ENCODE measurements around the gene SLC24A3. TPM values are rescaled to one million over a fixed set of nuclear protein-coding genes. Genes with fewer than 3 reads are reported as not detected.
A peak's percentile ranks its signal among the peaks of the same experiment; 100 is the strongest.

The SLC24A3 gene
- total RNA-seq, 4 donors from 2014 or later: 4.2 to 6.4 (median 5.6) TPM

DNA sequence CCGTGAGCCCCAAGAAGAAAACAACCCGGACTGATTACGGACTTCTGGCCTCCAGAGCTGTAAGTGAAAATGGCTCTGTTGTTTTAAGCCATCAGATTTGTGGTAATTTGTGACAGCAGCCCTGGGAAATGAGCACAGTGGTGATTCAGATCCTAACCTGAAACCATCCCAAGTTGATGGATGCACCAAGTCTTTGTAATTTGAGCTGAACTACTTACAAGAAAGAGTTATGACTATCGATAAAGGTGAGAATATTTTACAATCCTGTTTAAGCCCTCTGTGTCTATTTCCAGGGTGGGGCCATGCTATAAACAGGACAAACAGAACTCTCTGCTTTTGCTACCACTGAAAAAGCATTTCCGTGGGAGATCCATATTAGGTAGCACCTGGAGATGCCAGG lies 526.5 kb downstream of the SLC24A3 start:
- Histone ChIP-seq H3K4me1 (peaks cover 34% of the 10 kb centered on the region), H3K9me3 (no peaks in the 10 kb centered on the region), H3K27ac (no peak overlapping the region), H3K27me3 (no peaks in the 10 kb centered on the region), H3K36me3 (no peaks in the 10 kb centered on the region), H3K4me3 (no peak overlapping the region)
- WGBS: 83% methylated on average over 5 of the region's 5 CpGs
- DNase-seq (ENCODE audit: low spot score in 2 of 2): no peak
- TF ChIP-seq POLR2A (IDR thresholded peaks at IDR 0.05): no peak

DNA sequence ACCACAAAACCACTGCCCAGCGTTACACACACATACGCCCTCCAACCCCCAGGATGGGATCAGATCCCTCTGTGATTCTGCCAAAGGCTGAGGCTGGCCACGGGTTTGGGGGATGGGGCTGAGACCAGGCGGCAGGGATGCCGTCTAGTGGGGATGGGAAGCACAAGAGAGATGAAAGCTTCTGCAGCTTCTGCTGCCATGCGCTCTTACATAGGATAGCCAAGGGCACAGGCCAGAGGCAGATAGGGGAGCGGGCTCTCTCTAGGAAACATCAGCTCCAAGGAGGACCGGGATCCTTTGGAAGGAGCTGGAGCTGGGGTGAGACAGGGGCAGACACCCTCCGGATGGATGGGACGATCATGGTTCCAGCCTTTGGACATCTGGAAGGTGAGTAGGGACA lies 526.9 kb downstream of the SLC24A3 start:
- no peak for TF ChIP-seq EP300 (IDR thresholded peaks at IDR 0.05)
- TF ChIP-seq POLR2A (IDR thresholded peaks at IDR 0.05): no peak
- TF ChIP-seq POLR2AphosphoS5 (IDR thresholded peaks at IDR 0.05): no peak
- TF ChIP-seq, protein P1, sequence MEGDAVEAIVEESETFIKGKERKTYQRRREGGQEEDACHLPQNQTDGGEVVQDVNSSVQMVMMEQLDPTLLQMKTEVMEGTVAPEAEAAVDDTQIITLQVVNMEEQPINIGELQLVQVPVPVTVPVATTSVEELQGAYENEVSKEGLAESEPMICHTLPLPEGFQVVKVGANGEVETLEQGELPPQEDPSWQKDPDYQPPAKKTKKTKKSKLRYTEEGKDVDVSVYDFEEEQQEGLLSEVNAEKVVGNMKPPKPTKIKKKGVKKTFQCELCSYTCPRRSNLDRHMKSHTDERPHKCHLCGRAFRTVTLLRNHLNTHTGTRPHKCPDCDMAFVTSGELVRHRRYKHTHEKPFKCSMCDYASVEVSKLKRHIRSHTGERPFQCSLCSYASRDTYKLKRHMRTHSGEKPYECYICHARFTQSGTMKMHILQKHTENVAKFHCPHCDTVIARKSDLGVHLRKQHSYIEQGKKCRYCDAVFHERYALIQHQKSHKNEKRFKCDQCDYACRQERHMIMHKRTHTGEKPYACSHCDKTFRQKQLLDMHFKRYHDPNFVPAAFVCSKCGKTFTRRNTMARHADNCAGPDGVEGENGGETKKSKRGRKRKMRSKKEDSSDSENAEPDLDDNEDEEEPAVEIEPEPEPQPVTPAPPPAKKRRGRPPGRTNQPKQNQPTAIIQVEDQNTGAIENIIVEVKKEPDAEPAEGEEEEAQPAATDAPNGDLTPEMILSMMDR (IDR thresholded peaks at IDR 0.05): no peak
- 87% methylated on average over 10 of the region's 10 CpGs for WGBS
- Histone ChIP-seq H3K9me3 (no peaks in the 10 kb centered on the region), H3K36me3 (no peaks in the 10 kb centered on the region), H3K4me1 (peaks cover 34% of the 10 kb centered on the region), H3K27ac (no peak overlapping the region), H3K4me3 (no peak overlapping the region), H3K27me3 (no peaks in the 10 kb centered on the region)
- no peak for DNase-seq (ENCODE audit: low spot score in 2 of 2)

DNA sequence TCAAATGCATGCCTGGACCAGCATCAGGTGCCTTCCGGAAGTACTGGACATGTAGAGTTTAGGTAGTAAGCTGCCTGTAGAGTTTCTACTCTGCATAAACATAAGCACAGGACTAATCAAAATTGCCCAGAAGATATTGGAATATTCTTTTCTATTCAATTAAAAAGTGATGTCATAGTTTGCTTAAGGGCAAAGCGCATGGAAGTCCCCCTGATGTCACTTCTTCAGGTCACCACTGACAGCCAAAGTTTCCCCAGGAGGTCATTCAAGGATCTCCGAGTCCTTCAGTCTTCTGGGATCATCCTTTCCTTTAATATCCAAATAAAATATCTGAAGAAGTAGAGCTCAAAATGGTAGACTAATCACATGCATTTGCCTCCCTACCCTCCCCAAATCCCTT lies 528.1 kb downstream of the SLC24A3 start:
- Histone ChIP-seq H3K36me3 (no peaks in the 10 kb centered on the region), H3K4me1 (peaks cover 22% of the 10 kb centered on the region), H3K9me3 (no peaks in the 10 kb centered on the region), H3K4me3 (no peak overlapping the region), H3K27ac (no peak overlapping the region), H3K27me3 (no peaks in the 10 kb centered on the region)
- TF ChIP-seq EP300 (IDR thresholded peaks at IDR 0.05) (no peak), POLR2AphosphoS5 (IDR thresholded peaks at IDR 0.05) (no peak), POLR2A (IDR thresholded peaks at IDR 0.05) (no peak)
- TF ChIP-seq, protein P1 (IDR thresholded peaks at IDR 0.05): no peak
- no peak for DNase-seq (ENCODE audit: low spot score in 2 of 2)
- WGBS: 73% methylated on average over 3 of the region's 3 CpGs

DNA sequence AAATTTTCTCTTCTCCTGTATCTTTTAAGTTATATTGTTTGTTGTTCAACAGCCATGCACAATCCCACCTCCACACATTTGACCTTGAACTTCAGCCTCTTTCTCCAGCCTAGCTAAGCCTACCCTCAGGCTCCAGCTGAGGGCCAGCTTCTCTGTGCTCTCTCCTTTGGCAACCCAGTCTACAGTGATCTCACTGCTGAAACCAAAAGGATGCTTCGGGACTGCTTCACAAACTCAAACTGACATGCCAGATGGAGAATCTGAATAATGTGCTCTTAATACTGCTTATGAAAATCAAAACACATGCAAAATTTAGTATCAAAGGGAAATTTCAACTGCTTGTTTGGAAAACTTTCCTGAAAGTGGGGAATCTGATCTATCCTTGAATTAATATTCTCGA lies 529.5 kb downstream of the SLC24A3 start:
- Histone ChIP-seq H3K36me3 (no peaks in the 10 kb centered on the region), H3K9me3 (no peaks in the 10 kb centered on the region), H3K4me3 (no peak overlapping the region), H3K4me1 (peaks cover 8% of the 10 kb centered on the region), H3K27me3 (no peaks in the 10 kb centered on the region), H3K27ac (no peak overlapping the region)
- no peak for DNase-seq (ENCODE audit: low spot score in 2 of 2)
- TF ChIP-seq, protein P1 (IDR thresholded peaks at IDR 0.05): no peak
- TF ChIP-seq POLR2AphosphoS5 (IDR thresholded peaks at IDR 0.05): no peak
- TF ChIP-seq POLR2A (IDR thresholded peaks at IDR 0.05): no peak
- no peak for TF ChIP-seq EP300 (IDR thresholded peaks at IDR 0.05)
- WGBS: 70% methylated on average over 2 of the region's 2 CpGs

DNA sequence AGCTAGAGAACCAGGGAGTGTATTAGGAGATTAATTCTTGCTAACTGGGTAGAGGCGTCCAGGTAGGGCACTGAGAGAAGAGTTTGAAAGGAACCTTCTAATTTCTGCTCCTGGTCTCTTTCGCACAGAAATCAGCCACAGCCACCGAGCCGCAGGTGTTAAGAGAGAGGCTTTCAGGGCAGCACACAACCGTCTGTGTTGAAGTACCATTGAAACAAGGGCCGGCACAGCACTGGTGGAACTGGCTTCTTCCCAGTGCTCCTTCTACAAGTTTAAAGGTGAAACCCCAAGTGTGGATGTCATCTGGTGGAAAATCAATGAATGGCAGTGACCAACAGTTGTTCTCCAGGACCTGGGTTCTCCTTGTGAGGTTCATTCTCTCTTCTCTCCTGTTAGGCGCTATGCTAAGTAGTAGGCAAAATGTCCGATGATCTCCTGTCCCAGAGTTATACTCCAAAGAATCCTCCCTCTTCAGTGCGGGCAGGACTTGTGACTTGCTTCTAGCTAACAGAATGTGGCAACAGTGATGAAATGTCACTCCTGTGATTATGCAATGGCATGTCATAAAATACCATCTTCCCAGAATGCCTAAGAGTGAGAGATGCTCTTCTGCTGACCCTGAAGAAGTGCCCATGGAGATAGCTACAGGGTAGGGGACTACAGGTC lies 530.7 kb downstream of the SLC24A3 start:
- Histone ChIP-seq H3K9me3 (no peaks in the 10 kb centered on the region), H3K4me3 (no peak overlapping the region), H3K27me3 (no peaks in the 10 kb centered on the region), H3K4me1 (no peaks in the 10 kb centered on the region), H3K27ac (no peak overlapping the region), H3K36me3 (no peaks in the 10 kb centered on the region)
- no peak for DNase-seq (ENCODE audit: low spot score in 2 of 2)
- TF ChIP-seq POLR2AphosphoS5 (IDR thresholded peaks at IDR 0.05) (peak in 1 of 3 donors; percentile 27), POLR2A (IDR thresholded peaks at IDR 0.05) (no peak), EP300 (IDR thresholded peaks at IDR 0.05) (no peak)
- TF ChIP-seq, protein P1 (IDR thresholded peaks at IDR 0.05): no peak
- whole genome bisulfite sequencing: 79% methylated on average over 9 of the region's 9 CpGs

DNA sequence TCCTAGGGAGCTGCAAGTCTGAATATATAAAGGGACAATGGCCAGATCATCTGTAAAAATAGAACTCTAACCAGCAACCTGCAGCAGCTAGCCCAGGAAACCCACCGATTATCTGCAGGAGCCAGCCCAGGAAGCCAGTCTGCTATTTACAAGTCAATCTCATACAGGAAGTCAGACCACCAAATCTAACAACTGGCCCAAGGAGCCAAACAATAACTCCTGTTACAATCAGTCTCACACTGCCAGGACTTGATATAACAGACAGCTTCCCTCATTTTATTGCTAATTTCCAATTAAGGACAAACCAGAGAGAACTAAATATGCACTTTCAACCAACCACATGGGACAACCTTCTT lies 531.2 kb downstream of the SLC24A3 start:
- Histone ChIP-seq H3K4me3 (no peak overlapping the region), H3K27ac (no peak overlapping the region), H3K36me3 (no peaks in the 10 kb centered on the region), H3K9me3 (no peaks in the 10 kb centered on the region), H3K27me3 (no peaks in the 10 kb centered on the region), H3K4me1 (no peaks in the 10 kb centered on the region)
- no peak for DNase-seq (ENCODE audit: low spot score in 2 of 2)
- WGBS: 70% methylated on average over 1 of the region's 1 CpG
- TF ChIP-seq POLR2AphosphoS5 (IDR thresholded peaks at IDR 0.05) (no peak), POLR2A (IDR thresholded peaks at IDR 0.05) (no peak), EP300 (IDR thresholded peaks at IDR 0.05) (no peak)
- TF ChIP-seq, protein P1 (IDR thresholded peaks at IDR 0.05): no peak

Data from suprapubic skin (tissue), 4 donors.